Astrocyte of the cerebellum (primary cell): ENCODE results near the gene HSP90AA1.

Experiments
- DNase-seq: peaks from one replicate; pipeline ENCODE4 v3.0.0-alpha.2; 2011; ENCODE audit warnings: low read depth
- H3K4me3 ChIP-seq: 2 replicates; pipeline ENCODE4 v1.5.1; 2011; ENCODE audit warnings: mild to moderate bottlenecking, low read depth, low read length, moderate library complexity
- in situ Hi-C: cut with HindIII; loops from 2 replicates; pipeline ENCODE4 v1.10.0; 2017; ENCODE audit warnings: low sequenced_read_pairs
- TF ChIP-seq, protein P1 (sequence below): IDR thresholded peaks from 2 replicates; pipeline ENCODE4 v1.5.1; 2012; ENCODE audit warnings: low read length, low read depth, moderate library complexity, mild to moderate bottlenecking; ENCODE audit errors: missing control alignments

Gene HSP90AA1

DNA sequence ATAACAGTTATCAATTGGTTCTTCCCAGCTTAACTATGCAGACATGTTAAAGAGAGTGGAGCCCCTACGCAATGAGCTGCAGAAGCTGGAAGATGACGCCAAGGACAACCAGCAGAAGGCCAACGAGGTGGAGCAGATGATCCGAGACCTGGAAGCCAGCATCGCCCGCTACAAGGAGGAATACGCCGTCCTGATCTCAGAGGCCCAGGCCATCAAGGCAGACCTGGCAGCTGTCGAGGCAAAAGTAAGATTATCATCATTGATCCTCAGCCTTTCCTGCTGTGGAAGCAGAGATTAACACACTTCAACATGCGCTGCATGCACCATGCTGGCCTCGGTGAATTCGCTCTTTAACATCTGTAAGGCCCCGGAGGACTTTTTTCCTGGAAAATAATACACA, 53.6 kb downstream of the HSP90AA1 start:
- in situ Hi-C loops: no loop called here
- TF ChIP-seq, protein P1, sequence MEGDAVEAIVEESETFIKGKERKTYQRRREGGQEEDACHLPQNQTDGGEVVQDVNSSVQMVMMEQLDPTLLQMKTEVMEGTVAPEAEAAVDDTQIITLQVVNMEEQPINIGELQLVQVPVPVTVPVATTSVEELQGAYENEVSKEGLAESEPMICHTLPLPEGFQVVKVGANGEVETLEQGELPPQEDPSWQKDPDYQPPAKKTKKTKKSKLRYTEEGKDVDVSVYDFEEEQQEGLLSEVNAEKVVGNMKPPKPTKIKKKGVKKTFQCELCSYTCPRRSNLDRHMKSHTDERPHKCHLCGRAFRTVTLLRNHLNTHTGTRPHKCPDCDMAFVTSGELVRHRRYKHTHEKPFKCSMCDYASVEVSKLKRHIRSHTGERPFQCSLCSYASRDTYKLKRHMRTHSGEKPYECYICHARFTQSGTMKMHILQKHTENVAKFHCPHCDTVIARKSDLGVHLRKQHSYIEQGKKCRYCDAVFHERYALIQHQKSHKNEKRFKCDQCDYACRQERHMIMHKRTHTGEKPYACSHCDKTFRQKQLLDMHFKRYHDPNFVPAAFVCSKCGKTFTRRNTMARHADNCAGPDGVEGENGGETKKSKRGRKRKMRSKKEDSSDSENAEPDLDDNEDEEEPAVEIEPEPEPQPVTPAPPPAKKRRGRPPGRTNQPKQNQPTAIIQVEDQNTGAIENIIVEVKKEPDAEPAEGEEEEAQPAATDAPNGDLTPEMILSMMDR: no peak
- no peak for DNase-seq
- H3K4me3 ChIP-seq: no peak overlapping the region
